PFSK-1 (cell line): ENCODE measurements around the gene ACOX1.

Source experiments
- FOXP2 ChIP-seq: optimal IDR thresholded peaks from 2 replicates; pipeline ENCODE3; 2011; ENCODE audit warnings: borderline replicate concordance, control low read depth, inconsistent platforms; ENCODE audit not compliant: insufficient read depth; ENCODE audit errors: extremely low read length, extremely low read depth
- POLR2AphosphoS5 ChIP-seq: IDR thresholded peaks from 2 replicates; pipeline ENCODE4 v1.6.1; 2012; ENCODE audit warnings: low read depth, mild to moderate bottlenecking, control low read depth, low read length, moderate library complexity
- REST ChIP-seq, 2 experiments: IDR thresholded peaks; 2 replicates each; pipeline versions ENCODE4 v1.6.1 to v1.8.0; 2011 to 2012; ENCODE audit warnings: low read depth in 2 of 2, low read length in 2 of 2, control low read depth in 1 of 2, inconsistent platforms in 1 of 2, mild to moderate bottlenecking in 1 of 2, moderate library complexity in 1 of 2; ENCODE audit not compliant: insufficient read depth in 1 of 2
- SIN3A ChIP-seq: IDR thresholded peaks from 2 replicates; pipeline ENCODE4 v1.6.1; 2012; ENCODE audit warnings: mild to moderate bottlenecking, low read length, moderate library complexity, borderline replicate concordance; ENCODE audit not compliant: insufficient read depth
- TAF1 ChIP-seq: IDR thresholded peaks from 2 replicates; pipeline ENCODE4 v1.6.1; 2012; ENCODE audit warnings: low read length, control low read depth, borderline replicate concordance; ENCODE audit not compliant: insufficient read depth

GRCh38 chr17:76025294-76025693 is 46.3 kb upstream of the ACOX1 start:
- TF ChIP-seq POLR2AphosphoS5 (no peak), REST (IDR thresholded peaks at IDR 0.05; ENCODE audit: insufficient read depth in 1 of 2, low read depth in 2 of 2, low read length in 2 of 2) (no peak), TAF1 (no peak), SIN3A (no peak), FOXP2 (no peak)
